UCSD-AML1 (cell line): ENCODE data around the gene NR2C2.

Experiments
- DNase-seq: peaks from one replicate; lab custom pipeline; 2025; ENCODE audit not compliant: unreplicated experiment; lab: John Stamatoyannopoulos, UW

Gene NR2C2

GRCh38 chr3:15015456-15015855 is 68.1 kb downstream of the NR2C2 start:
- DNase-seq: no peak

- no peak for DNase-seq
These were observed 69.8 kb downstream of the NR2C2 start for GRCh38 chr3:15017191-15017590.

GRCh38 chr3:15023249-15023648 is 75.9 kb downstream of the NR2C2 start:
- DNase-seq: no peak

- no peak for DNase-seq
These were observed 76.3 kb downstream of the NR2C2 start for GRCh38 chr3:15023719-15024118.

GRCh38 chr3:15029625-15030024 is 82.2 kb downstream of the NR2C2 start:
- DNase-seq: no peak

- no peak for DNase-seq
These were observed 85.3 kb downstream of the NR2C2 start for GRCh38 chr3:15032650-15033049.

GRCh38 chr3:15033103-15033502 is 85.7 kb downstream of the NR2C2 start:
- no peak for DNase-seq

GRCh38 chr3:15038306-15038705 is 90.9 kb downstream of the NR2C2 start:
- no peak for DNase-seq

GRCh38 chr3:15040844-15041243 is 93.5 kb downstream of the NR2C2 start:
- no peak for DNase-seq

GRCh38 chr3:15041950-15042349 is 94.6 kb downstream of the NR2C2 start:
- no peak for DNase-seq

- no peak for DNase-seq
These were observed 95.6 kb downstream of the NR2C2 start for GRCh38 chr3:15042936-15043335.

GRCh38 chr3:15043408-15044171 is 96.2 kb downstream of the NR2C2 start:
- DNase-seq: no peak

- no peak for DNase-seq
These were observed 96.9 kb downstream of the NR2C2 start for GRCh38 chr3:15044326-15044725.

- no peak for DNase-seq
These were observed 98.3 kb downstream of the NR2C2 start for GRCh38 chr3:15045667-15046066.

- DNase-seq: no peak
These were observed 102.2 kb downstream of the NR2C2 start for GRCh38 chr3:15049584-15049983.

GRCh38 chr3:15050405-15051092 is 103.2 kb downstream of the NR2C2 start:
- DNase-seq: no peak

GRCh38 chr3:15051531-15051930 is 104.1 kb downstream of the NR2C2 start:
- DNase-seq: peak; percentile 57

- DNase-seq: no peak
These were observed 105.2 kb downstream of the NR2C2 start for GRCh38 chr3:15052335-15053242.

- no peak for DNase-seq
These were observed 106.2 kb downstream of the NR2C2 start for GRCh38 chr3:15053541-15053940.

GRCh38 chr3:15055019-15055557 is 107.7 kb downstream of the NR2C2 start:
- DNase-seq: no peak

- no peak for DNase-seq
These were observed 109.5 kb downstream of the NR2C2 start for GRCh38 chr3:15056676-15057404.
